ENCODE data around the gene LRG1.

GRCh38 chr19:4548238-4548584 is 8.4 kb upstream of the LRG1 start:
- TF ChIP-seq POLR2A (IDR thresholded peaks at IDR 0.05) (no peak), CTCF (IDR thresholded peaks at IDR 0.05) (no peak), POLR2AphosphoS5 (IDR thresholded peaks at IDR 0.05) (no peak)
